Breast epithelium (tissue), 3 donors: ENCODE results near the gene SLC39A11.

Experiments used
- POLR2AphosphoS5 ChIP-seq, 3 donors: sonication (generic); formaldehyde crosslinking; IDR thresholded peaks; one replicate each; pipeline ENCODE4 v1.6.1; 2017; ENCODE audit warnings: antibody characterized with exemption in 3 of 3
- TF ChIP-seq, protein P1 (sequence below), 3 donors: fragments of 450-650 bp; IDR thresholded peaks; one replicate each; pipeline ENCODE4 v1.5.1; 2016 to 2017; ENCODE audit warnings: antibody characterized with exemption in 3 of 3, mild to moderate bottlenecking in 3 of 3, moderate library complexity in 3 of 3

DNA sequence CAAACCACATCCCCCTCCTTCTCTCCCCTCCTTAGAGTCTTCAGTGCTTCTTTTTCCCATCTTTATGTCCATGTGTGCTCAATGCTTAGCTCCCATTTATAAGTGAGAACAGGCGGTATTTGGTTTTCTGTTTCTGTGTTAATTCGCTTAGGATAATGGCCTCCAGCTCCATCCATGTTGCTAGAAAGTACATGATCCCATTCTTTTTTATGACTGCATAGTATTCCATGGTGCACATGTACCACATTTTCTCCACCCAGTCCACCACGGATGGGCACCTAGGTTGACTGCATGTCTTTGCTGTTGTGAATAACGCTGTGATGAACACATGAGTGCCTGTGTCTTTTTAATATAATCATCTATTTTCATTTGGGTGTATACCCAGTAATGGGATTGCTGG is 44.3 kb downstream of the SLC39A11 start:
- TF ChIP-seq, protein P1, sequence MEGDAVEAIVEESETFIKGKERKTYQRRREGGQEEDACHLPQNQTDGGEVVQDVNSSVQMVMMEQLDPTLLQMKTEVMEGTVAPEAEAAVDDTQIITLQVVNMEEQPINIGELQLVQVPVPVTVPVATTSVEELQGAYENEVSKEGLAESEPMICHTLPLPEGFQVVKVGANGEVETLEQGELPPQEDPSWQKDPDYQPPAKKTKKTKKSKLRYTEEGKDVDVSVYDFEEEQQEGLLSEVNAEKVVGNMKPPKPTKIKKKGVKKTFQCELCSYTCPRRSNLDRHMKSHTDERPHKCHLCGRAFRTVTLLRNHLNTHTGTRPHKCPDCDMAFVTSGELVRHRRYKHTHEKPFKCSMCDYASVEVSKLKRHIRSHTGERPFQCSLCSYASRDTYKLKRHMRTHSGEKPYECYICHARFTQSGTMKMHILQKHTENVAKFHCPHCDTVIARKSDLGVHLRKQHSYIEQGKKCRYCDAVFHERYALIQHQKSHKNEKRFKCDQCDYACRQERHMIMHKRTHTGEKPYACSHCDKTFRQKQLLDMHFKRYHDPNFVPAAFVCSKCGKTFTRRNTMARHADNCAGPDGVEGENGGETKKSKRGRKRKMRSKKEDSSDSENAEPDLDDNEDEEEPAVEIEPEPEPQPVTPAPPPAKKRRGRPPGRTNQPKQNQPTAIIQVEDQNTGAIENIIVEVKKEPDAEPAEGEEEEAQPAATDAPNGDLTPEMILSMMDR (IDR thresholded peaks at IDR 0.05) = no peak
- no peak for TF ChIP-seq POLR2AphosphoS5 (IDR thresholded peaks at IDR 0.05)
